ENCODE measurements around the gene KLK10.

Gene KLK10

GRCh38 chr19:51019544-51019925, at the start of gene KLK10:
TSS of gene KLK10 (minus strand) at chr19:51019709. CDS start at chr19:51019130, 579 bp downstream.
- no peak for DNase-seq

GRCh38 chr19:51066393-51067186, 47.1 kb upstream of the KLK10 start:
- DNase-seq, result peak in 1 of 3 experiments; percentile 2

- DNase-seq, result no peak
These were observed 45.9 kb upstream of the KLK10 start for GRCh38 chr19:51065221-51065960.

- no peak for DNase-seq
These were observed 45.2 kb upstream of the KLK10 start, which contains the start of gene KLK13 for GRCh38 chr19:51064534-51065220. TSS of gene KLK13 (minus strand) at chr19:51065092. CDS start at chr19:51065067, 25 bp downstream.

- peak in 1 of 3 experiments; percentile 20 for DNase-seq
These were observed 44.2 kb upstream of the KLK10 start for GRCh38 chr19:51063664-51064063.

GRCh38 chr19:51060973-51061372, 41.5 kb upstream of the KLK10 start:
- DNase-seq, result no peak

GRCh38 chr19:51060336-51060735, 40.8 kb upstream of the KLK10 start:
- no peak for DNase-seq

GRCh38 chr19:51059715-51060114, 40.2 kb upstream of the KLK10 start:
- peak in 1 of 3 experiments; percentile 4 for DNase-seq

- no peak for DNase-seq
These were observed 36.4 kb upstream of the KLK10 start for GRCh38 chr19:51055866-51056265.

GRCh38 chr19:51047031-51047335, 27.5 kb upstream of the KLK10 start:
- DNase-seq, result no peak

GRCh38 chr19:51044327-51044726, 24.8 kb upstream of the KLK10 start:
- no peak for DNase-seq

- DNase-seq, result no peak
These were observed 24.0 kb upstream of the KLK10 start for GRCh38 chr19:51043497-51043896.

- no peak for DNase-seq
These were observed 20.6 kb upstream of the KLK10 start for GRCh38 chr19:51040151-51040550.

- no peak for DNase-seq
These were observed 17.0 kb upstream of the KLK10 start for GRCh38 chr19:51036519-51036918.

- DNase-seq, result peak; percentile 26 to 74 (median 56)
These were observed 15.2 kb upstream of the KLK10 start, which contains the start of gene KLK12 for GRCh38 chr19:51034704-51035103. TSS of gene KLK12 (minus strand) at chr19:51035002. CDS start at chr19:51034621, 381 bp downstream.

GRCh38 chr19:51031880-51032225, 12.3 kb upstream of the KLK10 start:
- DNase-seq, result no peak

GRCh38 chr19:51031220-51031879, 11.8 kb upstream of the KLK10 start:
- no peak for DNase-seq

GRCh38 chr19:51030631-51031030, 11.1 kb upstream of the KLK10 start:
- DNase-seq, result no peak

GRCh38 chr19:51029718-51030117, 10.2 kb upstream of the KLK10 start:
- no peak for DNase-seq

GRCh38 chr19:51027873-51028272, 8.4 kb upstream of the KLK10 start:
- no peak for DNase-seq

- DNase-seq, result peak in 2 of 3 experiments; percentile 22 to 31
These were observed 7.8 kb upstream of the KLK10 start for GRCh38 chr19:51027126-51027806.

- DNase-seq, result peak; percentile 66 to 75 (median 71)
These were observed 7.0 kb upstream of the KLK10 start, which contains the start of gene KLK11 for GRCh38 chr19:51026554-51026831. TSS of gene KLK11 (minus strand) at chr19:51026616. CDS start at chr19:51025631, 985 bp downstream.
